NCI-H1694 (cell line): ENCODE data around the gene NCK1.
"Not testable (repeated sequence)": the region's sequence is repeated elsewhere in the genome, so short reads cannot be mapped to it uniquely, and the experiment has no call there.

ENCODE experiments used
- DNase-seq: peaks from one replicate; lab custom pipeline; 2025; lab: John Stamatoyannopoulos, UW

NCK1 gene

DNA sequence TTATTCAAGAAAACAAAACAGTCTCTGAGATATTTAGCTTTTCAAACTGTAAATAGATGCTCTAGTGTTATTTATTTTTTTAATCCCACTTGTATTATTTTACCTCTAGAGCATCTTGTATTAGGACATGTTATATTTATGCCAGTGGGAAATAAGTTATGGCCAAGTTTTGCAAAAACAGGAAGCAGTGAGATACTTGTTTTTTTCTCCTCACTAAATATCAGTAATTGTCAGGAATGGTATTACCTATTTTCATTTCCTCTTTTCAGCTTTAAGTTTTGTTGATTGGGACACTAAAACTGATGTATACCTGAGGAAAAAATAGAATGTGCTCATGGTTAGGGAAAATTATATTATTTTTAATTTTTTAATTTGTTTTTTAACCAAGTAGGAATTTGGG, 87.1 kb downstream of the NCK1 start:
- no peak for DNase-seq

DNA sequence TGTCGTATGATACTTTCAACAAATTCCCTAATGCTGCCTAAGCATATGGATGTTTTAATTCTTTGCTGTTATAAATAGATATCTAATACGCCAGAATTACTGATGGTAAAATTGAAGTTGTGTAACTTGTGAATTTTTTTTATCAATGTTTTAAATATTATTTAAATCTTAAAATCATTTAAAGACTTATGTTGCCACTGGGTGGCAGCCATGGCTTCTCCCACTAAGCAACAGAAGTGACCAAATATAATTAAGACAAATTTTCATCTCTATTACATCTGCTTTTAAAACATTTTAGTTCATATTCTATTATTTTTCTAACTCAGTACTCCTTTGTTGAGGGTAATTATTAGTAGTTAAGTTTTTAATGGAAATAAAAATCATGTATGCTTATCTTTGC, 87.7 kb downstream of the NCK1 start:
- peak; percentile 12 for DNase-seq

DNA sequence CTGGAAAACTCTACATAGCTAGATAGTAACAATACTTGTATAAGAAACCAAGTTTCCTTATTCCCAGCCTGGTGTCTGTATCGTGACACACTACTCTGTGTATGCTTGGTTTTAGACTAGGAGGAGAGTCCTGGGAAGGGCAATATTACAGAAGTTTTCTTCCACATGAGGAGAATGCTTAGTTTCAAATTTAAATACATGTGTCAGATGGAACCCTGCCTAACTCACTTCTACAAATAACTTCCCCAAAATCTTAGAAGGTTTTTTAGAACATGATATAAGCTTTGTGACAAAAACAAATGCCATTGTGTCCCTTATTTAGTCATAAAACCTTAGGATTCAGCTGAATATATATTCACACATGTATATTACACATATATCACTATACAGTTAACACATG, 88.6 kb downstream of the NCK1 start:
- DNase-seq = no peak

- DNase-seq = no peak
Measured at GRCh38 chr3:136952292-136952691, 90.3 kb downstream of the NCK1 start.

GRCh38 chr3:136954251-136954650, 92.2 kb downstream of the NCK1 start:
- no peak for DNase-seq

- no peak for DNase-seq
Measured at GRCh38 chr3:136954980-136955780, 93.2 kb downstream of the NCK1 start.

DNA sequence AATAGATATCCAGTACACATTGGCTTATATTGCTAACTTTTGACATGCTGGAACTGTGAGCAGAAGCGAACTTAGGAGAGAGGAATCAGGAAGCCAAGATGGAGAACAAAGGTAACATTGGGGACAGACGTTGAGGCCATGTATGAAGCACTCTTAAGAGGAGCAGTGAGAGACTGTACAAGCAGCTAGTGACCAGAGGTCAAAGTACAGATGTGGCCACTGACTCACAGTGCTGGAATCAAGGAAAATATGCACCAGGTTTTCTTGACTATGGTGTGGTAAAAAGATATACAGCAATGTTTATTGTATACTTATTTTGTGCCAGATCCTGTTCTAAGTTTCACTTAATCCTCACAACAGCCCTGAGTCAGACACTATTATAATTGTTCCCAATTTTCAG, 93.8 kb downstream of the NCK1 start:
- DNase-seq = no peak

DNA sequence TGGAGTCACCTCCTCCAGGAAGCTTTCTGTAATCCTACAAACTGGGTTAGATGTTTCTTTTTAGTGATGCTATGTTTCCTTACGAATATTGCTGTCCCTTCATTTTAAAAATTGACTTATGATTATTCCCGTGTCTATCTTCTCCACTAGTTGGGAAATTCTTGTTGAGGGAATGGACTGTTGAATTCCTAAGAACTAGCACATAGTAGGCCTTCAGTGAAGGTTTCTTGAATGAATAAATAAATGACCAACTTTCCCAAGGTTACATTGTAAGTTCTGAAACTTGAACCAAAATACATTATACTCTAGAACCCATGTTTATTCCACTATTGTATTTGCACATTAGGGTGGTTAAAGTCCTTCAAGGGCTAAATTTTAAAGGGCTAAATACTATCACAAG, 95.0 kb downstream of the NCK1 start:
- DNase-seq = no peak

- no peak for DNase-seq
Measured at GRCh38 chr3:136957751-136958288, 95.8 kb downstream of the NCK1 start, which contains the start of gene IL20RB. Gene IL20RB (plus strand): TSS chr3:136957983. CDS start chr3:136958114, 131 bp downstream.

GRCh38 chr3:136958939-136959338, 96.9 kb downstream of the NCK1 start:
- DNase-seq = no peak

DNA sequence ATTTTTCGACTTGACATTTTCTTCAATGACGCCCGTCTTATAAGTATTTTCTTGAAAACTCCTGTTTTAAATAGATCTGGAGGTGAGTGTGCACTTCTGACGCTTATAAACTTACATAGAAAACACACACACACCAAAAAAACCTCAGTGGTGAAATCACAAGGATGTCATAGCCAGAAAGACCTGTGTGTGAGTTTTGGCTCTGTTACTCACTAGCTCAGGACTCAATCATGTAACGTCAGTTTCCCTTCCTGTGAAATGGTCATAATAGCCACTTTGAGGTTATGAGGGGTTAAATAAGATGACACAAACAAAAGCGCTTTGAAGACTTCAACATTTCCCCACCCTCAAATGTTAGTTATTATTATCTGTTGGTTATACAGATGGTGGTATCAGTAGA, 97.6 kb downstream of the NCK1 start:
- DNase-seq = no peak

DNA sequence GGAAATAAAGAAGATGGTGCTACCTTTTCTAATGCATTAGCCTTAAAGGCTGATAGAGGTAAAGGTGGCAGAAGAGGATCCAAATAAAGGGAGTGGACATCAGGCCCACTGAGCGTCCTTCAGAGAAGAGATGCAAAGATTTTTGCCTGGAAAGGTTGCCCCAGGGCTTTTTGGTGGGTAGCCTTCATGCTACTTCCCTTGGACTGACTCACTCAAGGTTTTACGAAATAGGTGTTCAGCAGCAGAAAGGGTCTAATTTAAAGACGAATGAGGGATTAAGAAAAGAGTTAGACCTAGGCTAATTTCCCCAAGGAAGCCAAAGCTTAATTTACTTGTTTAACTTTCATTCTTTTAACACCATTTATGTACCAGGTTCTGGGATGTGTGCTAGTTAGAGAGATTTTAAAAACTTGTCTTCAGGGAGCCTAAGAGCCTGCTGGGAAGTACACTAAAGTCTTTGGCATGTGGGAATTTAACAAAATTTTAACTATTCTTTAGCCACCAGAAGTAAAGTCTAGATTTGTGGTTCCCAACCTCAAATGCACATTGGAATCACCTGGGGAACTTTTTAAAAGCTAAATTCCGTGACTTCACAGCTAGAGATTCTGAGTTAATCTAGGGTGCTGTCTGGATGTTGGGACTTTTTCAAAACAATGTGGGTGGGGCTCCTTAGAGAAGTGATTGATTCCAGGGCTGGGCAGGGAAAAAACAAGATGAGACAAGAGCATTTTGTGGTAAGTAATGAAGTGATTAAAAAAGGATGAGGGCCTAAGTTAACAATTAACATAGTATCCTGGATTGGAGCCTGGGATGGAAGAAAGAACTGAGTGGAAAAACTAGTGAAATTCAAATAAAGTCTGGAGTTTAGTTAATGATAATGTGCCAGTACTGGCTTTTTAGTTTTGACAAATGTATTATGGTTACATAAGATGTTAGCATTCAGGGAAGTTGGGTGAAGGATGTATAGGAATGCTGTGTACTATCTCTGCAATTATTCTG, 99.1 kb downstream of the NCK1 start:
- DNase-seq = no peak

GRCh38 chr3:136962927-136963326, 100.9 kb downstream of the NCK1 start:
- DNase-seq = no peak

GRCh38 chr3:136969539-136969938, 107.5 kb downstream of the NCK1 start:
- not testable (repeated sequence) for DNase-seq

DNA sequence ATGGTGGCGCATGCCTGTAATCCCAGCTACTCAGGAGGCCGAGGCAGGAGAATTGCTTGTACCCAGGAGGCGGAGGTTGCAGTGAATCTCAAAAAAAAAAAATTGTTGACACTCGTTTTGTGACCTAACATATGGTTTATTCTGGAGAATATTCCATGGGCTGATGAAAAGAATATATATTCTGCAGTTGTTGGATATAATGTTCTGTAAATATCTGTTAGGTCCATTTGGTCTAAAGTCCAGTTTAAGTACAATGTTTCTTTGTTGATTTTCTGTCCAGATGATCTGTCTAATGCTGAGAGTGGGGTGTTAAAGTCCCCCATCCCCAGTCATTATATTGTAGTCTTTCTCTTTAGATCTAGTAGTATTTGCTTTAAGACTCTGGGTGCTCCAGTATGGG, 111.3 kb downstream of the NCK1 start:
- no peak for DNase-seq

DNA sequence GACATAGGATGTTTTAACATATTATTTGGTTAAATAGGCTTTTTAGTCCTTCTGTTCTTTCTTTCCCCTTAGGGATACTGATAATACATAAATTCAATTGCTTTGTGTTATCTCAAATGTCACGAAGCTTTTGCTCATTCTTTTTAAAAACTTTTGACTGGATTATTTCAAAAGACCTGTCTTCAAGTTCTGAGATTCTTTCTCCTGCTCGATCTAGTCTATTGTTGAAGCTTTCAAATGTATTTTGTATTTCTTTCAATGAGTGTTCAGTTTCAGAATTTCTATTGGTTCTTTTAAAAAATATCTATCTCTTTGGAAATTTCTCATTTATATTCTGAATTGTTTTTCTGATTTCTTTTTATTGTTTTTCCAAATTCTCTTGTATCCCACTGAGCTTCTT, 112.7 kb downstream of the NCK1 start:
- no peak for DNase-seq

- DNase-seq = no peak
Measured at GRCh38 chr3:136979204-136979603, 117.2 kb downstream of the NCK1 start.

- no peak for DNase-seq
Measured at GRCh38 chr3:136979684-136980083, 117.7 kb downstream of the NCK1 start.

DNA sequence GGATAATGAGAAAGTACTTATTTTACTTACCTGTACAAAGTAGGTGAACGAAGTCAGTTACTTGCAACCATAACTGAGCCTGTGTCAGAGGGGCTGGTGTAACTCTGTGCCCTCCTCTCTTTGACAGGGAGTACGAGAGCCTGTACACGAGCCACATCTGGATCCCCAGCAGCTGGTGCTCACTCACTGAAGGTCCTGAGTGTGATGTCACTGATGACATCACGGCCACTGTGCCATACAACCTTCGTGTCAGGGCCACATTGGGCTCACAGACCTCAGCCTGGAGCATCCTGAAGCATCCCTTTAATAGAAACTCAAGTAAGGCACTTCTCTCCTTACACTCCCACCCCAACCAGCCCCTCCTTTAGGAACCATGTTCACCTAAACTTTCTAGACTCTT, 120.0 kb downstream of the NCK1 start:
- no peak for DNase-seq

GRCh38 chr3:136982520-136983138, 120.6 kb downstream of the NCK1 start:
- DNase-seq = no peak

- DNase-seq = no peak
Measured at GRCh38 chr3:136984837-136985236, 122.8 kb downstream of the NCK1 start.

GRCh38 chr3:136987398-136987980, 125.5 kb downstream of the NCK1 start:
- DNase-seq = not testable (repeated sequence)
